Fibroblast of skin of abdomen (primary cell): Measurements from ENCODE around the gene COP1.
"Not testable (repeated sequence)": the region's sequence is repeated elsewhere in the genome, so short reads cannot be mapped to it uniquely, and the experiment has no call there.

ENCODE experiments used
- DNase-seq: peaks from one replicate; pipeline ENCODE4 v3.0.0-alpha.2; 2013

Gene COP1

DNA sequence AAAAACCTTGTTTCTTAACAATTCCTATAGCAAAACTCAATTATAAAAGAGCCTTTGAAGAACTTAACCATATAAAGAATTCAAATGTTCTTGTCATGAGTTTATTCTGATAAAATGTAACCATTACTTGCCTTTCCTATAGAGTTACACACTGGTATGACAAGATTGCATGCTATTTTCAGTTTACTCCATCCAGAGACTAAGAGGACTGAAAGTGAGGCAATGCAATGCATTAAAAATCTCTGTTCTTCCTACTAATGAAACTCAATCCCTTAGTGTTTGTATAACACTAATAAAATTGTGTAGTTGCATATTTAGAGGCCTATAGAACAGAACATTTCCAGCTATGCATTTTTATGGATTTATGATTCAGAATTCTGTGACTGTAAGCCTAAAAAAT, 88.1 kb downstream of the COP1 start:
- peak; percentile 51 for DNase-seq

DNA sequence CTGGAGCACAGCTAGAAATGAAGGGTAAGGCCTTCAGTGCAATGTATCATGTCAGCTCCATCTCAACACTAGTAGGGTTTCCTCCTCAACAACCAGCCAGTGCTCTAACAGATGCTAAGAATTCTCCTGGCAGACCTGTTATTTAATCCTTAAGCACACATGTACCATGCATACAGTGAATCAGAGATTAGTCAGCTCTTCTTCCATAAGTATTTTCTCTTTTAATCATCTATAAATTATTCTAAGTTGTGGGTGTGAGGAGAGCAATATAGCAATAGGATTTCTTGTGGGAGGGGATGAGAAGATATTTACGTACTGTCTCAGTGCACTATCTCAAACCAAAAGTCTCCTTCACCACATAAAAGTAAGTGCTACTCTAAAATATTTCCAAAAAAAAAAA, 95.3 kb downstream of the COP1 start:
- peak; percentile 49 for DNase-seq

DNA sequence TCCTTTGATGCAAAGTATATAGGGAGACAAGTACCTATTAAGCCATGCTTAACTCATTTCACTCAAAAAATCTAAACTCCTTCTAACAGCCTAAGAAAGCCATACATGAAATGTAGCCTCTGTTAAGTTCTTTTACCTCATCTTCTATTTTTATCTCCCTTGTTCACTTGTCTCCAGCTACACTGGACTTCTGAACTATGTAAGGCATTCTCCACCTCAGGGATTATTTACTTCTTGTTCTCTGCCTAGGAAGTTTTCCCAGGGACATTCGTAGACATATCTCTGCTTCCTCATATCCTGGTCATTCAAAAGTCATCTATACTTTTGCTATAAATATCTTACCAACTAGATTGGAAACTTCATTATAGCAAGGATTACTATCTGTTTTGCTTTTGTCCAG, 96.9 kb downstream of the COP1 start:
- no peak for DNase-seq

DNA sequence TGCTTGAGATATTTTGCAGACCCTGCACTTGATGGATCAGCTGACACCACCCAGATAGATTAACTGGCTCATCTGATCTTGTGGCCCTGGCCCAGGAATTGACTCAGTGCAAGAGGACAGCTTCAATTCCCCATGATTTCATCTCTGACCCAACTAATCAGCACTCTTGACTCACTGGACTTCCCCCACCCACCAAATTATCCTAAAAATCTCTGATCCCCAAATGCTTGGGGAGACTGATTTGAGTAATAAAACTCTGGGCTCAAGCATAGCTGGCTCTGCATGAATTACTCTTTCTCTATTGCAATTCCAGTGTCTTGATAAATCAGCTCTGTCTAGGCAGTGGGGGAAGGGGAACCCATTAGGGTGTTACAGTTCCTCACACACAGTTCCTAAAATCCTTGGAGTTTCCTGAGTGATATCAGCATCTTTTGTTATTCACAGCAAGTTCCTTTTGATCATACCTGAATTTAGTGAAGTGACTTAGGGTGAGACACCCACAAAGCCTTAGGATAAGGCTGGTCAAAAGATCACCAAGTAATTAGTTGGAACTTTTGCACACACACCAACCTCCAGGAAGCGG, 104.2 kb downstream of the COP1 start:
- peak; percentile 3 for DNase-seq

DNA sequence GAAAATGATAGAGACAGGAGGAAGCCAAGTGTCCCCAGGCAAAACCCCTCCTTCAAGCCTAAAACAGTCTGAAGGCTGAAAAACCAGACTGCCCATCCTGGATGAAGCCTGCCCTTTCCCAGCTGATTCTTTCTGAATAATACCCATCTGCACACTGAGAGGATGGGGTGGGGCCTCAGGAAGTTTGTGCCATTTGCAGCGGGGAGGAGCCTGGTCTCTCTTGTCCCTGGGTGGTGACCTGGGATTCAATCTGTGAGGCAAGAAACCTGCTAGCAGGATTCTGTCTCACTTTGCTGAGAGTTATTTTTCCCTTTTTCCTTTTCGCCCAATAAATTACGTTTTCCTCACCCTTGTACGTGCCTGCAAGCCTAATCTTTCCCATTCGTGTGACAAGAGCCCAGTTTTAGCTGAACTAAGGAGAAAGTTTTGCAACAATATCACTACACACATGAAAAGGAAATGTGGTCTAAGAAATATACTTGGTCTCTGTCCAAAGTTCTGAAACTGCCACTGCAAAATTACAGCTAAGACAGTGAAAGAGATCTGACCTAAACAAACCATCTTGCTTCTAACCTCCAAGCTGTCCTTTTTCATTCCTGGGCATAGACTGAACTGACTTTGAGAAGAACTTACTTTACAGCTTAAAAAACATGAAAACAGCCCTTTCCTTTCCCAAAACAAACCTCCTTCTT, 105.0 kb downstream of the COP1 start:
- no peak for DNase-seq

DNA sequence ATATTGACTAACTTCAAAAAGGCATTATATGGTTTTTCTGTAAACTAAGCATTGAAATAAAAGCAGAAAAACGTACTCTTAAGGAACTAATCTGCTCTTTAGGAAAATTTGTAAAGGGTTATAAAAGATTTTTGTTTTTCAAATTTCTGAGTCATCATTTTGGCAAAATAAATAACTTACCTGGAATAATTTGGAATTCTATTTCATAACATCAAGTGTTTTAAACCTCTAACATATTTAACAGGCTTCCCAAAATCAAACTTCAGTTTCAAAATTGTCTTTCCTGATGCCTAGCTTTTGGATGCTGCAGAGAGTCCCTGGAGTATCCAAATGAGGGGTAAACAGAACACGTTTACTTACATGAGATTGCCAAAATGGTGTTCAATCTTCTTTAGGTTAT, 108.5 kb downstream of the COP1 start:
- no peak for DNase-seq

DNA sequence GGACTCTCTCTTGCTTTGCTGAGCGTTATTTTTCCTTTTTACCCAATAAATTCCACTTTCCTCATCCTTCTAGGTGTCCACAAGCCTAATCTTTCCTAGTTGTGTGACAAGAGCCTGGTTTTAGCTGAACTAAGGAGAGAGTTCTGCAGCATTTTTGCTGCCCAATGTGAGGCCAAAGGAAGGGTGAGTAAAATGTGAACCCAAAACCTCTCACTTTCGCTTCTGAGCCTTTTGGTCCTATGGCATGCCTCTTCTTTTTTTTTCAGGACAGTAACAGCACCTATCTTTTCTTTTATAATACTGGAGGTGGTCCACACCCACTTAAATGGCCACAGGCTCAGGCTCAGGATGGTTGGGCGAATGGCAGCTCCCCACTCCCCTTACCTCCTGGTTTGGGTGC, 111.1 kb downstream of the COP1 start:
- no peak for DNase-seq

DNA sequence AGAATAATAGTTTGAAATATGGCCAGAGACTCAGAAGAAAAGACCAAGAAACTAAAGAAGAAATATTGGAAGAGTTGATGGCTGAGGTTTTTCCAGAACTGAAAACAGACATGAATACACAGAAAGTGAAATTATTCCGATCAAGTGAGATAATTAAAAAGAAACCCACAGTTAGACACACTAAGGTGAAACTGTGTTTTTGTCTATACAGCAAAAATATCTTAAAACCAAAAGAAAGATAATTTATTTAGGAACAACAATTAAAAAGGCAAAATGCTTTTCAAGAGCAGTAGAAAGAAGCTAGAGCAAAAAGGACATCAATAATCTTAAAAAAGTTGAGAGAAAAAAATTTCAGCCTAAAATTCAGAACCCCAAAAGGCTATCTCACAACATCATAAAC, 116.3 kb downstream of the COP1 start:
- DNase-seq = no peak

DNA sequence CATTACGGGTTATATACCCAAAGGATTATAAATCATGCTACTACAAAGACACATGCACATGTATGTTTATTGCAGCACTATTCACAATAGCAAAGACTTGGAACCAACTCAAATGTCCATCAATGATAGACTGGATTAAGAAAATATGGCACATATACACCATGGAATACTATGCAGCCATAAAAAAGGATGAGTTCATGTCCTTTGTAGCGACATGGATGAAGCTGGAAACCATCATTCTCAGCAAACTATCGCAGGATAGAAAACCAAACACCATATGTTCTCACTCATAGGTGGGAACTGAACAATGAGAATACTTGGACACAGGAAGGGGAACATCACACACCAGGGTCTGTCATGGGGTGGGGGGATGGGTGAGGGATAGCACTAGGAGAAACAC, 119.3 kb downstream of the COP1 start:
- DNase-seq = not testable (repeated sequence)

DNA sequence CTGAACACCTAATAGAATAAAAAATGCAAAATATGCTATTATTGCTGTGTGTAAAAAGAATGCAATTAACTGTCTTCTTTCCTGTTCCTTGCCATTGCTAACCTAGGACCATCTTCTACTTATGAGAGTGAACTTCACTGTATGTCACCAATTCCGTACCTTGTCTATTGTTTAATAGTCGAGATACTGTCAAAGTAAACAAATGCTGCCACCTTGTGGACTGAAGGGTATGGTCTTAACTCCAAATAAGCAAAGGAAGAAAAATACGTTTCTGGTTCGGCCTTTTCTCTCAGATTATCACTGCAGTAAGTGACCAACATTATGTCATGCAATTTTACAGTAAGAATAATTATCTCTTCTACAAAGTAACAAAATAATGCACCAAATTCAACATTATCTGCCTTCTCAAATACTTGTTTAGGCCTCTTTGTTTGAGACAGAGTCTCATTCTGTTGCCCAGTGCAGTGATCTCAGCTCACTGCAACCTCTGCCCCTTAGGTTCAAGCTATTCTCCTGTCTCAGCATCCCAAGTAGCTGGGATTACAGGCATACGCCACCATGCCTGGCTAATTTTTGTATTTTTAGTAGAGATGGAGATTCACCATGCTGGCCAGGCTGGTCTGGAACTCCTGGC, 133.4 kb downstream of the COP1 start:
- DNase-seq = peak; percentile 63

DNA sequence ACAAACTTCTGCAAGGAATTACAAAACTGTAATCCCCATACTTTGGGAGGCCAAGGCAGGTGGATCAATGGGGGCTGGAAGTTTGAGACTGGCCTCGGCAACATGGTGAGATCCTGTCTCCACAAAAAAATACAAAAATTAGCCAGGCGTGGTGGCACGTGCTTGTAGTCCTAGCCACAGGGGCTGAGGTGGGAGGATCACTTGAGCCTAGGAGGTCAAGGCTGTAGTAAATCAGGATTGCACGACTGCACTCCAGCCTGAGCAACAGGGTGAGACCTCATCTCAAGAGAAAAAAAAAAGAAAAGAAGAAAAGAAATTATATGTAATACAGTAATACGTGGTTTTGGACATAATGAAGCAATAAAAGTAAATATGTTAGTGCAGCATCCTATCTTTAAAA, 138.2 kb downstream of the COP1 start:
- DNase-seq = no peak

DNA sequence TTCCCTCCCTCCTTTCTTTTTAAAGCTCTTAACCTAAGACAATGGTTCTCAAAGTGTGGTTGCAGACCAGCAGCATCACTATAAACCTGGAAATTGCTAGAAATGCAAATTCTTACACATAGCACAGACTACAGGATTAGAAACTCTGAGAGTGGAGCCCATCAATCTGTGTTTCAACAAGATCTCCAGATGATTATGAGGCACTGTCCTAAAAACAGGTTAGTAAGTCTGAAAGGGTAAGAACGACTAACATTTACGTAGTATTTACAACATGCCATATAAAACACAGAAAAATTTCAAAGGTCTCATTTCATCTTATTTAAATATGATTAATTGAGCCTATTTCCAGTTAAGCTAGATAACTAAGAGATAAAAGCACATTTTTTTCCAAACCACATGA, 138.8 kb downstream of the COP1 start:
- DNase-seq = no peak

DNA sequence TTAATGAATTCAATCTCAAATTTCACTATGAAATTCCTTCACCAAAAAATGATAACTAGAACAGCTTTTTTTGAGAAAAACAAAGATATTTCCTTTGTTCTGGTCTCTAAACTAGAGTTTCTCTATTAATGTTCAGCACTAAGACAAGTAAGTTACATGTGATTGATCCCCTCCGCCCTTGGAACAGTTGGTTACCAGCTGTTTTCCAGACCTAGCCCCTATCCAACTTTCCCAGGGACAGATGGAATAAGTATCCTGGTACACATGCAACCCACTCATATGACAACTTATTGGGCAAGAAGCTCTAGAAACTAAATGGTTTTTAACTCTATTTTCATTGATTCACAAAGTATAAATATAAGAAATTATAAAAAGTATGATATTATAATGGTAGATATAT, 140.4 kb downstream of the COP1 start:
- no peak for DNase-seq

DNA sequence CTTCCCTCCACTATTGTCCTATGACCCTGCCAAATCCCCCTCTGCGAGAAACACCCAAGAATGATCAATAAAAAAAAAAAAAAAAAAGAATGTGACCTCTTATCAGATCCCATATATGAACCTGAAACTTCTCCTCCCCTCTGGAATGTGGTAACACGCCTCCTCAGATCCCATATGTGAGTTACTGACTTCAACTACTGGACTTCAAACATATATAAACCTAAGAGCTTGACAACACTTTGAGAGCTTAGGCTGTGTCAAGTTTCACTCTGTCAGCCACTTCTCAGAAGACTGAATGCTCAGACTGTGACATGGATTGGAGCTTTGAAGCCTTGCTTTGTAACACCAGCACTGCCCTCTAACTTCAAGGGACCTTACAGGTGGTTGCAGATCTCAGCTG, 148.4 kb downstream of the COP1 start:
- DNase-seq = no peak

DNA sequence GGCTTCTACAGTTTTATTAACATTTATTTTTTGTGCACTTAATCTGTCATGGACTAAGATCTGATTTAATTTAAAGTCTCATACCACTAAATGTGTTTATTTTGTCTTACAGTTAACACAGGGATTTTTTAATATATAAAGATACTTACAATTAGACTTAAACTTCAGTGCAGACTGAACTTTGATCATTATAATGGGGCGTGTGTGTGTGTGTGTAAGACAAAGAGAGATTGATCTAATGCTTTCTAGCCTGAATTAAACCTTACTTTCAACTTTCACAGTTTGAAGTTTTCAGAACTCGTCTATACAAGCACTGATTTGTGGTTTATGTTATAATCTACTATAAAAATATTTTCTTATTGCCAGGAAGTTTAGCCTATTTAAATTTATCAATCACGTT, 150.8 kb downstream of the COP1 start:
- no peak for DNase-seq

DNA sequence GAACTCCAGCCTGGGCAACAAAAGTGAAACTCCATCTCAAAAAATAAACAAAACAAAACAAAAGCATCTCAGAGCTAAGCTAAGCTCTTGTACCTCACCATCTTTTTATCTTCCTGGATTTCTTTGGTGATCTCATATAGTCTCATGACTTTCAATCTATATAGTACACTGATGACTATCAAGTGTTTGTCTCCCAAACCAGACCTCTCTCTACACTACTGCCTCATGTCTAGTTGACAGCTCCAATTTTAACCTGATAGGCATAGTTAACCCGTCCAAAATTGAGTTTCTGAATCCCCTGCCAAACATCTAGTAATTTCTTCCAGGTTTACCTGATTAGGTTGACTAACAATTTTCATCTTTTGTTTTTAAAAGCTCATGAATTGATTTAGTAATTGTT, 151.7 kb downstream of the COP1 start:
- DNase-seq = no peak

DNA sequence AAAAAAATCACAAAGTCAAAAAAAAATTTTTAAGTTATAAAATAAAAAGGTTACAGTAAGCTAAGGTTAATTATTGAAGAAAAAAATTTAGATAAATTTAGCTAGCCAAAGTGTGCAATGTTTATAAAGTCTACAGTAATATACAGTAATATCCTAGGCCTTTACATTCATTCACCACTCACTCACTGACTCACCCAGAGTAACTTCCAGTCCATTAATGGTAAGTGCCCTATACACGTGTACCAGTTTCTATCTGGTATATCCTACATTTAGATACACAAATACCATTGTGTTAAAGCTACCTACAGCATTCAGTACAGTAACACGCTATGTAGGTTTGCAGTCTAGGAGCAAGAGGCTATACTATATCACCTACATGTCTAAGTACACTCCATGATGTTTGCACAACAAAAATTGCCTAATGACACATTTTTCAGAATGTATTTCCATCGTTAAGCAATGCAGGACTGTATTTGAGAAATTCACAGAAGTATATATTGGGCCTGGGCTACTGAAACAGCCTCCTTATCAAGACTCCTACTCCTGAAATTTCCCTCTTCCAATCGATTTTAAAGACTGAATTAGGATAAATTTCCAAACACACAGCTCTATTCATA, 155.1 kb downstream of the COP1 start:
- DNase-seq = no peak

DNA sequence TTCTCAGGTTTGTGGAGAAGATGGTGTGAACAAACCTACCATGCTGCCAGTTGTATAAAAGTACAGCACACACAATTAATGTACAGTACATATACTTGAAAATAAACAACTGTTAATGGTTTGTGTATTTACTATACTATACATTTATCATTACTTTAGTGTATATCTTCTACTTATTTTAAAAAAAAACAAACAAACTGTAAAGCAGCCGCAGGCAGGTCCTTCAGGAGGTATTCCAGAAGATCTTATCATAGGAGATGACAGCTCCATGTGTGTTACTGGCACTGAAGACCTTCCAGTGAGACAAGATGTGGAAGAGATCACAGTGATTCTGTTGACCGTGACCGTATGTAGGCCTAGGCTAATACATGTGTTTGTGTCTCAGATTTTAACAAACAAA, 155.7 kb downstream of the COP1 start:
- no peak for DNase-seq

DNA sequence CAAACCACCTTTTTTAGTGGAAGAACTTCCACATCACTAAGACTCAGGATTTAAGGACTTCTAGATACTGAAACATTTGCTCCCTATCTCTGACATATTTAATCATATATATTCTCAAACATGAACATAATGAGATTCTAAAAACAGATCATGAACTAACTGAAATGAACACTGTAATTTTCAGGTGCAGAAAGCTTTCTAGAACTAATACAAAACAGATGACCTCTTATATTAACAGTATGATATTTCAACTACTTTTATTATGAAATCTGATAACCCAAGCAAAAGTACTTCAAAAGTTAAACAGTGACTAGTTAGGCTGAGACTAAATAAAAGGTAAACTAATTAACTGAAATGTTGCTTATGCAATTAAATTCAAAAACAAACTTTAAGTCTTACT, 157.5 kb downstream of the COP1 start:
- no peak for DNase-seq

DNA sequence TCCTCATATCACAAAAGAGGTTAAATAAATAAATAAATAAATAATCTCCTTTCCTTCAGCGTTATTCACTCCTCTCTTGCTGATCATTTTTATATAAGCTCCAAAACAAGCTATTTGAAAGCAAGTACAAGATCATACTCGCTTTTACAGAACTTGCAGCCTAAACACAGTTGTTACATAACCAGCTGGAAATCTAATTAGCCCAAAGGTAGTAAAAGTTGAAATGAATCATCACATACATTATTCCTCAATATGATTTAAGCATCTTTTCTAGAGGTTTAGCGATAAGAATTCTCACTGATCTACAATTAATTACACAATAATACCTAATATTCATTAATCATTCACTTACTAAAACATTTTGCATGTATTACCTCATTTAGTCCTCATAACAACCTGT, 160.2 kb downstream of the COP1 start:
- no peak for DNase-seq

DNA sequence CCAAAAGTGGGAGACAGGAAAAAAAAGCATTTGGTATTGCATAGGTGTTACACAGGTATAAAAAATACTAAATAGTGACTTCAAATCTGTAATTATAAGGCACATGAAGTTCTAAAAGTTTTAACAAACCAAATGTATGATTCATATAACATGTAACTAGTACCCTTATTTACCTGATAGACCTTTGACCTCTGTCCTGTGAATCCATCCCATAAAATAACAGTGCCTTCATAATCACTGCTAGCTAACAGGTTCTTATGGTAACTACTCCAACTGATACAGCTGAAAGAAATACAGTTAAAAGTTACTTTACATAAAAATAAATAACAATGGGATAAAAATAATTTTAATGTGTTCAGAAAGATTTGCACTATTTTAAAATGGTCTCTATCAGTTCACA, 163.5 kb downstream of the COP1 start:
- DNase-seq = no peak

DNA sequence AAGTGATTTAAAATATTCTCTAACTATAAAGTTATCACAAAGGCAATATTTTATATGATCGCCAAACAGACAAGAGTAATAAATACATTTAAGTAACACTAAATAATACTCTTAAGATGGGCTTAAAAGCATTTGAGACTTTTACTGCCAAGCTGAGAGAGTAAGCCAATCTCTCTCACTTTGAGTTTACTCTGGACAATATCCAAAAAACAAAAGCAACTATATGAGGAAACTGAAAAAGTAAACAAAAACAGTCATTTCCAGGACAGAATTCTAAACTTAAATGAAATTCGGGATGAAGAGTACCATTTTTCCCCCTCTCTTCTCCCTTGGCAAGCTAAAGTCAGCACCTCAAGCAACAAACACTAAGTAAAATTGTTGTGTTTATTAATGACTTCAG, 173.2 kb downstream of the COP1 start:
- no peak for DNase-seq

DNA sequence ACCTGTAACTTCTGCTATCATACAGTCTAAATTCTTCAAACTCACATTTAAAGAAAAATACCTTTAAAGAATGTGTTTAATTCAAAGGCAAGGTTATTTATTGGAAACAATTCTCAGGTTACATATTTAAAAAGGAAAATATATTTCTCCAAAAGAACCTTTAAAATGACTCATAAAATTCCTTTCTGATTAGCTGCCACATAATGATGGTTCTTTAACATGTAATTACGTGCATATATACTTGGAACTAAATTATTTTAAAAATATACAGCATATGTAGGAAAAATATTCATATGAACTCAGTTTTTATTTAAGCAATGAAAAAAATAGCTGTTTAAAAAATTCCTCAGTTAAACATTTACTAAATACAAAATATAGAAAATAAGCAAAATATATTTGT, 173.6 kb downstream of the COP1 start:
- peak; percentile 37 for DNase-seq

DNA sequence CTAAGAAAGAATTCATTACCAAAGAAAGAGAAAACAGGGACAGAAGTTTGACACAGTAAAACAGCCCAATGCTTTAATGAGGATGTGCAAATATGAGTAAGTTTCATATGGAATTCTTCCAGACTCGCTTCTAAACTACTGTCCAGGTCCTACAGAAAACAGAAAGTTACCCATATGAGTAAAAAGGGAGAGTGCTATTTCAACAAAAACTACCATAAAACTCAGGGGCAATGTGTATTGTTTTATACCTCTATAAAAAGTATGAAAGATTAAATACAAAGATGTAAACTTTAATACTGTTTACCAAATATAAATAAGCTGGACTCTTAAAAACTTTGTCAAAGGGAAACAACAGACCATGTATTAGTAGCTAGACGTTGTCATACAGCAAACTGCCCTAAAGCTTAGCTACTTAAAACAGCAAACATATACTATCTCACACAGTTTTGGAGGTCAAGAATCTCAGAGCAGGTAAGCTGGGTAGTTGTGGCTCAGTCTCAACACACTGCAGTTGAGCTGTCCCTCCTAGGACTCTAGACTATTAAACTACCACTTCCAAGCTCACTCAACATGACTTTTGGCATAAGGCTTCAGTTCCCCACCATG, 174.9 kb downstream of the COP1 start:
- DNase-seq = no peak
